Mesenteric fat pad (tissue), 1 donor: ENCODE results near the gene SCN10A. TPM values are rescaled to one million over a fixed set of nuclear protein-coding genes. Genes with fewer than 3 reads are reported as not detected.

Experiments used
- DNase-seq: peaks from one replicate; pipeline ENCODE4 v3.0.0-alpha.2; 2020; ENCODE audit warnings: low spot score
- total RNA-seq: library from RNA; stranded (reverse); fragmentation: NEBNext Ultra II Directional; extraction: Animal tissue kit (Norgen Biotek cat#: 25700); gene quantifications from one replicate; pipeline ENCODE4 v1.2.1, GENCODE V29; 2021
- donor health status: DM: yes; HTN: yes; CAD: no.

Gene SCN10A
- total RNA-seq, 1 donor from 2014 or later = not detected

DNA sequence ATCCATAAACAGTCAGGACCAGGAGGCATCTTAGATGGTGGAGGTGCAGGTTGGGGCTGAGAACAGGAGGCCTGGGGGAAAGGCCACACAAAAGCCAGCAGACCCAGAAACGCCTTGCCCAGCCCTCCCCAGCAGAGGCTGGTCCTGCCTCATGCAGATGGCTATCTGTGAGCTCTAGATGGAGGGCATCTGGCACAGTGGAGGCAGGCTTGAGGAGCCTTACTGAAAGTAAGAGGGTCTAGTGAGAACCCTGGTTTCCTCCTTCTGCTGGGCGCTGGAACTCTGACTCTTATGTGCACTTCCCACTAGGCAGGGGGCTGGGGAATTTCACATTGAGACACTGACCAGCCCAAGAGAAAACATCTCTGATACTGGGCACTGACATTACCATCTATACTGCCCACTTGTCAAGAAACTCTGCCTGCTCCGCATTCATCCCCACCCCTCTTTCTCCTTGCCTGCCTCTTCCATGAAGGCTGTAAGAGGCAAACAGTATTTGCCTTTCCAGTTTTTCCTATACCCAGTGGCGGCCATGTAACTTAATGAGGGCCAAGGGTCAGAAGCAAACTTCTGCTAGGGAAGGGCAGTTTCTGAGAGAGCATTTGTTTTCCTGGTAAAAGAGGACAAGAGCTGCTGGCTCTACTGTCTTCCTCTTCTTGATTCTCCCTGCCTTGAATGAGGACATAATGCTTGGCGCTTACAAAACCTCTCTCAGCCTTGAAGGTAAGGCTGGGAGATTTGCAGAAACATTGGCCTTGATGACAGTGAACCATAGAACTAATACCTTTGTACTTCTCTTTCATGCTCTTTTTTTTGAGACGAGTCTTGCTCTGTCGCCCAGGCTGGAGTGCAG lies 162.1 kb downstream of the SCN10A start:
- peak; percentile 64 for DNase-seq

DNA sequence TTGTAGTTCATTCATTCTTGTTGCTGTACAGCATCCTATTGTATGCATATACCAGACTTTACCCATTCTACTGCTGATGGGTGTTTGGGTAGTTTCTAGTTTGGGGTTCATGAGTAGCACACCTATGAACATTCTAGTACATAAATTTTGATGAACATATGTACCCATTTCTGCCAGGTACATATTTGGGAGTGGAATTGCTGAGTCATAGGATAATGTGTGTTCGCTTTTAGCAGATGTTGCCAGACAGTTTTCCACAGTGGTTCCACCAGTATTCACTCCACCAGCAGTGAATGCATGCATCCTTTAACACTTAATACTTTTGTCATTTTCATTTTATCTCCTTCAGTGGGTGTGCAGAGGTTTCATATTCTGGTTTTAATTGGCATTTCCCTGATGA lies 163.1 kb downstream of the SCN10A start:
- DNase-seq = no peak

DNA sequence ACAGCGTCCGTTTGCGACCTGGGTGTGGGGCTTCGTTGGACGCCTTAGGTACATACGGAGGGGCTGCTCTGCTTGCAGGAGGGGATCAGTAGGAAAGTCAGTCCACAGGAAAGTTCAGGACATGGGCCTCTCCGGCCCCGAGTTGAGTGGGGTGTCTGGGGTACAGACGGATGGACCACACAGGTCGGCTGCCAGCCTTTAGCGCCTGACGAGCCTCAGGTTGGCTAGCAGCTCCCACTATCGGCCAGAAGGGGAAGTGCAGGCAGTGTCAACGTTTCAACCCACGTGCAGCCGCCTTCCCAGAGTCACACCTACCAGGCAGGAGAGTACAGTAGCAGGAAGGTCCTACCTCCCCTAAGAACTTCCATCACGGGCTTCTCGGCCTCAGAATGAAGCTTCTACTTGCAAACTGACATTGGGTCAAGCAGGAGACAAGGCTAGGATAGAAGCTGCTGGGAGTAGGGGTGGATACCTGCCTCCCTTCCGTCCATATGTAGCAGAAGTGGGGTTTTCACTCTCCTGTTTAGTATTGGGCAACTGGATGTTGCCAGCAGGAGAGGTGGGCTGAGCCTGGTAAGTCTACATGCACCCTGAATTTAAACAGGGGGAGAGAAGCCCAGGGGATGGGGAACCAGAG lies 164.7 kb downstream of the SCN10A start:
- peak; percentile 90 for DNase-seq

GRCh38 chr3:38650248-38650951 lies 165.6 kb downstream of the SCN10A start:
- DNase-seq = no peak

DNA sequence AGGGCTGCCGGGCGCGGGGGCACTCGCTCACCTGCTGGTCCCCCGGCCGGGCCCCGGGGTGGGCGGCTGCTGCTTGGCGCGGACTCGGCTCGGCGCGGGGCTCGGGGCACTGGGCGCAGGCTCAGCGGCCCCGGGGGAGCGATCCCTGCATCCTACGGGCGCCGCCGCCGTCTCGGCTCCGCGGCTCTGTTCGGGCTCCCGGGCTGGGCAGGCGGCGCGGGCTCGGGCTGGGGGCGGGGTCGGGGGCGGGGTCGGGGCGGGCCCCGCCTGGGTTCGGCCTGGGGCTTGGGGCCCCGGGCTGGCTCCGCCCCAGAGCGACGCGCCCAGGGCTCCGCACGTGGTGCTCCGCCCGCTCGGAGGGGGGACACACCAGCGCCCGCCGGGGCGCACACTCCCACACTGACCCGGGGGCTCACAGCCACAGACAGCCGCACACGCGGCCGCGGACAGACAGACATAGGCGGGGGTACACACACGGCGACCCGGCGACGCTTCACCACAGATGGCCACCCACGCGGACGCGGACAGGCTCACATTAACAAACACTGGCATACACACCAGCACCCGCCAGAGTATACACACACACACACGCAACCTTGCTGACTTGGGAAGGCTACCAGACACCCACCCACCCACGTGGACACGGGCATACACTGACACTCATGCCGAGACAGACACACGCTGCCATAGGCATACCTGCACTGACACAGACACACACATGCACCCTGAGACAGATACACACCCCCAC lies 166.3 kb downstream of the SCN10A start, which contains the start of gene SCN5A:
Gene SCN5A, minus strand, starts transcription at position 188 of the 748 bp plus-strand sequence. CDS start 16,380 bp downstream, outside the sequence.
- DNase-seq = peak; percentile 89

GRCh38 chr3:38648659-38649499 lies 167.1 kb downstream of the SCN10A start:
- peak; percentile 71 for DNase-seq

DNA sequence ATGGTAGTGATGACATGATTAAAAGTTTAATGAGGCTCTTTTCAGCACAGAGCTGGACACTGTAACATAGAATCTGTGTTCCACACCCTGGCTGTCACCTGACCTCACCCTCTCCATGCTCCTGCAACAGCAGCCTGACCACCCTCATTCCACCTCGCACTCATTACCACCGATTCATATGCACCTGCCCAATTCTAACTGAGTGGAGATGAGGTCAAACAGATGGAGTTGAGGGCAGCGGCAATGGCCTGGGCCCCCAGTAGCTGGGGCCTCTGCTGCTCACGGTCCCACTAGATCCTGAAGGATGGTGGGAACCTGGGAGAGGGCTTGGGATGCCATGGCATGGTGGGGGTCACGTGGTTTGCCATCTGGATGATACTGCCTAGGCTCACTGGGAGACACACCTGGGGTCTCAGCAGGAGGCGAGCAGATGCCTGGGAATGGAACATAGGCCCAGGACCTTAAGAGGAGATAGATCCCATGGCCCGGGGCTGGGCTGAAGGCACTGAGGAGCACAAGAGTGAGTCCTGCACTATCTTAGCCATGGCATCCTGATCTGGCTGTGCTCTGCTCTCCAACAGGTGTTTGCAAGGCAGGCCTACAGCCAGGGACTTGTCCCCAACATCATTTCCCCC lies 167.9 kb downstream of the SCN10A start:
- DNase-seq = peak; percentile 39

DNA sequence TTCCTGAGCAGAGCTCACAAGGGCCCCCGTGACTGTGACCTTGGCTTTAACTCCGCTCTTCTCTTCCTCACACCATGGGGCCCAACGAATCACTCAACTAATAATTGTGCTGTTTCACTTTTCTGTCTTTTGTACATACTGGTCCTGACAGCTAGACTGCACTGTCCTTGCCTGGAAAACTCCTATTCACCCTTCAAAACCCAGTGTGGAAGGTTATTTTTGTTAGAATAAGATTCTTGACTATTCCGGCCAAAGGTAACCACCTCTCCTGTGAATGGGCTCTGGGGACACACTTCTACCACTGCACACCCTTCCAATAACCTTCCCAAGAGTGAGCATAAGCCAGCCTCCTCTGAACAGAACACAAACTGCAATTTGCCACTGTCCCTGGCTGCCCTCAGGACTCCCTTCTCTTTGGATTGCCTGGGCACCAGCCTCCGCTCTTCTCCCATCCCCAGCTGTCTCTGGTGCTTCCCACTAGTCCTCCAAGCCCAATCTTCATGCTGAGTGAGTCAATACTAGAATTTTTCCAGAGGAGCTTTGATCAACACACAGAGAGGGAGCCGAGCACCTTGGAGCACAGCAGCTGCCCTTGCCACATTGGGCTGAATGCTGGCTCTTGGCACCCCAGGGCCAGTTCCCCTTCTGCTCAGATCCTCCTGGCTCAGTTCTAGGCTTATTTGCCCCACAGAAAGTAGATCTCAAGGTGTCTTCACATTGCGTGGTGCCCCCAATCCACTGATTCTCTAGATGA lies 168.6 kb downstream of the SCN10A start:
- DNase-seq = peak; percentile 81

Other genes starting within 250 kb of the SCN10A start
- 0.58 TPM for gene SCN5A, start 166.5 kb downstream of the SCN10A start, total RNA-seq
- 0.32 TPM for gene SCN11A, start 235.7 kb upstream of the SCN10A start, total RNA-seq
- 23.4 TPM for gene WDR48, start 235.8 kb upstream of the SCN10A start, total RNA-seq